ENCODE data around the gene ATXN1. TPM values are rescaled to one million over a fixed set of nuclear protein-coding genes. Genes with fewer than 3 reads are reported as not detected.

ATXN1 gene
- total and polyA plus RNA-seq, 2 of the 13 experiments (the other 11 are each of a cell fraction or from before 2014, with no cell fraction given), result 20.7 to 39.5 TPM

- CTCF ChIA-PET (ENCODE audit: low intra/inter-chr PET ratio, low total read pairs), result interaction anchor here (1.3 to 2.2 kb wide), 2 partner anchors 253 to 261 kb away, joined by 5 to 10 read pairs; no protein-coding TSS in a partner anchor
- BruUV-seq (replicated peaks), result no TSS peak
- FAIRE-seq, result no peak
- Histone ChIP-seq H3K27ac (ENCODE audit: extremely low read length, insufficient read depth, low read length) (no peak overlapping the region), H3K79me2 (ENCODE audit: insufficient read depth, low read length) (no peaks in the 10 kb centered on the region), H3K27me3 (ENCODE audit: control insufficient read depth in 1 of 2, insufficient read depth in 2 of 2, low read length in 2 of 2) (no peaks in the 10 kb centered on the region), H2AFZ (ENCODE audit: low read length) (no peak overlapping the region), H3K9ac (ENCODE audit: insufficient read depth, low read depth, low read length) (no peak overlapping the region), H3K4me3 (replicated peaks in 1 of 3; ENCODE audit: insufficient read depth in 1 of 3, low read depth in 2 of 3, low read length in 3 of 3) (no peak overlapping the region), H3K4me1 (ENCODE audit: insufficient read depth, low read length) (peaks cover 13% of the 10 kb centered on the region), H3K4me2 (ENCODE audit: low read depth, low read length) (no peak overlapping the region), H4K20me1 (ENCODE audit: insufficient read depth, low read length) (0 out of 2 replicates have a peak, but pooled peaks cover 6% of the 10 kb centered on the region), H3K9me3 (ENCODE audit: low read length) (no peaks in the 10 kb centered on the region), H3K36me3 (replicated peaks in 1 of 2; ENCODE audit: control insufficient read depth in 1 of 2, insufficient read depth in 2 of 2, low read length in 2 of 2) (peaks cover 1 to 7% of the 10 kb centered on the region in 2 experiments; a peak in 2 of 5 replicates)
- intact Hi-C loops (cut with micrococcal nuclease; ENCODE audit: unreplicated experiment), result loop anchor here (2.0 kb wide), 2 partner anchors 79 to 261 kb away; no protein-coding TSS in a partner anchor
- in situ Hi-C loops (cut with HindIII; ENCODE audit: extremely low pct_ligation_motif_present, low pct_unique_long_range_greater_than_20kb), result loop anchor here (5.0 to 25.0 kb wide), 2 partner anchors 252 to 452 kb away; partner anchors contain the start of gene ATXN1
- peak; percentile 44; the same call in 1 of the 3 replicates for ATAC-seq
- no peak for DNase-seq (ENCODE audit: low spot score)
- TF ChIP-seq WIZ (CRISPR knock-in tag; IDR thresholded peaks at IDR 0.05), result no peak
- no peak for TF ChIP-seq ZNF709 (CRISPR knock-in tag; IDR thresholded peaks at IDR 0.05)
- no peak for TF ChIP-seq ZBTB21 (CRISPR knock-in tag; IDR thresholded peaks at IDR 0.05)
- 0 out of 2 replicates have a peak, but pooled peaks have one; percentile 30 for TF ChIP-seq HNF1B (CRISPR knock-in tag; IDR thresholded peaks at IDR 0.05)
- TF ChIP-seq ZNF570 (CRISPR knock-in tag; IDR thresholded peaks at IDR 0.05; ENCODE audit: borderline replicate concordance), result no peak
- TF ChIP-seq FOSL2 (CRISPR knock-in tag; IDR thresholded peaks at IDR 0.05), result peak; percentile 48
- peak; percentile 18; the same call in 1 of the 2 replicates for TF ChIP-seq RARA (CRISPR knock-in tag; IDR thresholded peaks at IDR 0.05)
- TF ChIP-seq MYPOP (CRISPR knock-in tag; IDR thresholded peaks at IDR 0.05), result no peak
- TF ChIP-seq ZMYM2 (CRISPR knock-in tag; IDR thresholded peaks at IDR 0.05), result peak; percentile 53; the same call in 1 of the 2 replicates
- no peak for TF ChIP-seq ZNF691 (CRISPR knock-in tag; IDR thresholded peaks at IDR 0.05; ENCODE audit: borderline replicate concordance, low read depth)
- 0 out of 2 replicates have a peak, but pooled peaks have one; percentile 19 for TF ChIP-seq SAP130 (CRISPR knock-in tag; IDR thresholded peaks at IDR 0.05; ENCODE audit: low read depth)
- no peak for TF ChIP-seq ZFP82 (CRISPR knock-in tag; IDR thresholded peaks at IDR 0.05; ENCODE audit: borderline replicate concordance)
- TF ChIP-seq KDM3A (CRISPR knock-in tag; IDR thresholded peaks at IDR 0.05; ENCODE audit: low read depth), result no peak
- TF ChIP-seq ZNF878 (CRISPR knock-in tag; IDR thresholded peaks at IDR 0.05), result no peak
- POLR2A ChIA-PET, result no interaction called here
- WGBS (ENCODE audit: low lambda C conversion rate), result 89% methylated on average over 2 of the region's 2 CpGs
These were observed 251.0 kb downstream of the ATXN1 start for GRCh38 chr6:16510245-16510644.
